EH (cell line): ENCODE measurements around the gene RHO.
A peak's percentile ranks its signal among the peaks of the same experiment; 100 is the strongest.

Experiments used
- DNase-seq: peaks from one replicate; pipeline ENCODE4 v3.0.0-alpha.2; 2015; ENCODE audit warnings: low read depth

RHO gene

DNA sequence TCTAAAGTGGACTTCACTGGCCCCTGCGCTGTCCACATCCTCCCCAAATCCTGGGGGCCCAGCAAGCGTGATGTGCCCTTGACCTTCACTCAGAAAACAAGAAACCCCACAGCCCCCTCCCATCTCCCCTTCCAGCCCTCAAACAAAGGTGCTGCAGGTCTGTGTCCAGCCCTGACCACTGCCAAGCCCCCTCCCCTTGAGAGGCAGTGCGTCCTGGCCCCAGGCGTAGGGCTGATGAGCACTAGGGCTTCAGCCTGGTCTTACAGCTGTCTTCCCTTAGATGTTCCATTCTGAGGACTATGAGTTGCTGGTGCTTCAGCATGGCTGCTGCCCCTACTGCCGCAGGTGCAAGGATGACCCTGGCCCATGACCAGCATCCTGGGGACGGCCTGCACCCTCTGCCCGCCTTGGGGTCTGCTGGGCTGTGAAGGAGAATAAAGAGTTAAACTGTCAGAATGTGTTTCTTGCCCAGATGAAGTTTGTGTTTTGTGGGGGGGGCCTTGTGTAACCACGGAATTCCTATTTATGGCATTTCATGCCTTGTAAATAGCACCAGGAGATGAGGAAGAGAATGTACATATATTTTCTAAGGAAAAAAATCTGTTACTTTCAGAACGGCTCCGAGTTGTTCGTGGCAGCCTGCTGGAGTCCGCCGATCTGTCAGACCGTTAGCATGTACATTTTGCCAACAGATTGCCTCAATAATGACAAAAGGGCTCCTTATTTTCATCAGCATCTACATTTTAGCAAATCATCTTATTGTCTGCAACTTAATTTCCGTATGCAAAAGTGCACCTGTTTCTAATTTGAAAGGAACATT lies 8.3 kb upstream of the RHO start:
- no peak for DNase-seq

DNA sequence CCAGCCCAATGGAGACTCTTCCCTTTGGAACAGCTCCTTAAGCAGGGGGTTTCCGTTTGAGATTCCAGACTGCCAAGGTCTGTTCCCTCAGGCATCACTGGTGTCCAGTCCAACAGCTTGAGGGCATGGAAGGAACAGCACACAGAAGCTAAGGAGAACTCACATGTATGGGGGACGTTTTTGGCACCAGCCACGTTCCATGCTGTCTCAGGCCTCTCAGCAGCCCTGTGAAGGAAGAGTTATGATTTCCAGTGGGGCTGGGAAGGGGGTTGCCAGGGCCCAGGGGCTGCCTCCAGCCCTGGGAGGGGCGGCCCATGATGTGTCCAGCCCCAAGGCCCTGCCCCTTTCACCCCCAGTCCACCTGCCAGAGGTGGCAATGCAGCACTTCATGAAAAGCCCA lies 7.5 kb upstream of the RHO start:
- peak; percentile 9 for DNase-seq

DNA sequence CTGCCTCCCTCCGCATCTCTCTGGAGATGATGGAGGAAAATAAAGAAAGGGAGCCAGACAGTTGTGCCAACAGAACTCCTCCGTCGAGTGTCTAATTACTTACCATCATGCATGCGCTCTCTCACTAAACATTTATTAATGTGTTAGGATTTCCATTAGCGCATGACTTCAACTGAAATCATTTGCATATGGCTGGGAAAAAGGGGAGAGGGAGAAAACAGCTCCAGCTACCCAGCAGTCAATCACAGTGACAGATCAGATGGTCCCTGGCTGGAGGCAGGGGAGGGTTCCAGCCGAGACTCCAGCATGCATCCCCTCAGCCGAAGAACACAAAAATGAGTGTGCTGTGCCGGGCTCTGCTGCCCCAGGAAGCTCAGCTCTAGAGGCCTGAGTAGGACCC lies 6.8 kb upstream of the RHO start:
- DNase-seq: no peak

DNA sequence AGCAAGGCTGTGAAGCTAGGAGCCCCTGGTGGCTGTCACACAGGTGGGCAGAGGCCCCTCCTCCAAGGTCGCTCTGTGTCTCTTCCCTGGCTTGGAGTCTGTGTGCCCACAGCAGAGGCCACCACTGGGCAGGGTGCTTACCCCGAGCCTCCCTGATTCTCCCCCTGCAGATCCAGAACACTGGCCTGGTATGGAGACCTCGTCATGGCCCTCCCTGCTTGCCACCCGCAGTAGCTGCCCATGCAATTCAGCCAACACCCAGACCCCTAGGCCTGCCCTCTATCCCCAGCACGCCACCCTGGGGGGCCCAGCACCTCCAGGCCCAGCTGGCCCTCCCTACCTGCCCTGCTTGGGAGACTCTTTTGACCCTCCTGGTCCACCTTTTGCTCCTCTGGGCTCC lies 5.5 kb upstream of the RHO start:
- DNase-seq: no peak

DNA sequence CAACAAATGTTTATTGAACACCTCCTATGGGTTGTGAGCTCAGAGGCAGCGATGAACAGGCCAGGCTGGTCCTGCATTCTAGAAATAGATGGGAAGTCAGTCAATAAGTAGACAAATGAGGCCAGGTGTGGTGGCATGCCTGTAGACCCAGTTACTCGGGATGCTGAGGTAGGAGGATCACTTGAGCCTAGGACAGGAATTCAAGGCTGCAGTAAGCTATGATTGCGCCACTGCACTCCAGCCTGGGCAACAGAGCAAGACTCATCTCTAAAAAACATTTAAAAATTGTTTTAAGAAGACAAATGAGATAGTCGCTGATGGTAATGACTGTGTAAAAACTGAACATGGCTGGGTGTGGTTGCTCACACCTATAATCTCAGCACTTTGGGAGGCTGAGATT lies 4.4 kb upstream of the RHO start:
- no peak for DNase-seq

DNA sequence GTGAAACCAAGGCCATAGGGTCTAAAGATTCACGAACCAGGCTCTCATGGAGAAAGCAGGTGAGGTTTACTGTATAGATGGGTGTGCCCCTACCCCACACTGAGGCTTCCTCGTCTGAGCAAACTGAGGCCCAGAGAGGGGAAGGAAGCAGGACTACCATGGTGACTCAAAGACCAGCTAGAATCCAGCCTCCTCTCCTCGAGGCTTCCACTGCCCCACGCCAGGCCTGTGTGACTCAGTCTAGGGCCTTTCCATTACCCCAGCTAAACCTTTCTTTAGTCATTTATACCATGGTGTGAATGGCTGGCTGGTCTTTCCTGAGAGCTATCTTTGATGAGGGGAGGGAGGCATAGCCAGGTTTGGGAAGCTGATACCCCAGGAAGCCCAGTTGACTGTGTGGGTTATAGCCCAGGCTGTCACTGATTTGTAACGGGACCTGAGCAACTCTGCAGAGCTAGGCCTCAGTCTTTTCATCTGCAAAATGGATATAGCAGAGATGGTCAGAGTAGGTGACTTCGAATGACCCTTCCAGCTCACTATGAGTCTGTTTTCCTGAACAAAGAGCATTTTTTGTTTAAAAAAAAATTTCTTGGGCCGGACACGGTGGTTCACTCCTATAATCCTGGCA lies 3.0 kb upstream of the RHO start:
- DNase-seq: peak; percentile 68

DNA sequence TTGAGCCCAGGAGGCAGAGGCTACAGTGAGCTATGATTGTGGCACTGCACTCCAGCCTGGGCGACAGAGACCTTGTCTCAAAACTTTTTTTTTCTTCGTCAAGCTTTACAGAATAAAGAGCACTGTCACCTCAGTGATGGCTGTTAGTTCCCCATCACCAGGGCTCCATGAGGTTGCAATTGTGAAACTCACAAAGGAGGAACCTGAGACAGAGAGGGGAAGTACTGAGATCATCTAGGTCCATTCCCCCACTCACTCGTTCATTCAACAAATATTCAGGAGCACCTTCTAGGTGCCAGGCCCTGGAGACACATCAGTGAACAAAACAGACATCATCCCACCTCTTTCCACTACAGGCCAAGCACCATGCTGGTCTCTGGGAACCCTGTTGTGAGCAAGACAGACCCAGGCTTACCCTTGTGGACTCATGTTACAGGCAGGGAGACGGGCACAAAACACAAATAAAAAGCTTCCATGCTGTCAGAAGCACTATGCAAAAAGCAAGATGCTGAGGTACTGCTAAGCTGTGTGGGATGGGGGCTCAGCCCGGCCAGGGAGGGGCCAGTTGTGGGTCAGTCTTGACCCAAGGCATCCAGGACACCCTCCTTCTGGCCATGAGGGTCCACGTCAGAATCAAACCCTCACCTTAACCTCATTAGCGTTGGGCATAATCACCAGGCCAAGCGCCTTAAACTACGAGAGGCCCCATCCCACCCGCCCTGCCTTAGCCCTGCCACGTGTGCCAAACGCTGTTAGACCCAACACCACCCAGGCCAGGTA lies 2.1 kb upstream of the RHO start:
- no peak for DNase-seq

DNA sequence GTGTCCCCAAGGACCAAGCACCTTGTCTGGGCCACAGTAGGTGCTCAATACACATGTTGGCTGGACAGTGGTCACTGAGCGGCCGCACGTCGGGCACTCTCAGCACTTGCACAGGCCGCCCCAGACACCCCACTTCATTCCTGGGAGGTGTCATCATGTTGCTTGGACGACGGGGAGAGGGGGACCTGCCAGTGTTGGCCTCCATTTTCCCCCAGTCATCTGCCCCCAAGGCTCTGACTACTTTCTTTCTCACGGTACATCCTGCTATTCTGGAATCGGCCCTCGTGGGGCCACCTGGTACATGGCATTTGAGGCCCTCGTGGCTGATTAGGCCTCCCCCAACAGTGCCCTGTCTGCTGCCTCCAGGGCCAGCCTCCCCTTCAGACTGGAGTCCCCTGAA lies 1.2 kb upstream of the RHO start:
- DNase-seq: no peak

DNA sequence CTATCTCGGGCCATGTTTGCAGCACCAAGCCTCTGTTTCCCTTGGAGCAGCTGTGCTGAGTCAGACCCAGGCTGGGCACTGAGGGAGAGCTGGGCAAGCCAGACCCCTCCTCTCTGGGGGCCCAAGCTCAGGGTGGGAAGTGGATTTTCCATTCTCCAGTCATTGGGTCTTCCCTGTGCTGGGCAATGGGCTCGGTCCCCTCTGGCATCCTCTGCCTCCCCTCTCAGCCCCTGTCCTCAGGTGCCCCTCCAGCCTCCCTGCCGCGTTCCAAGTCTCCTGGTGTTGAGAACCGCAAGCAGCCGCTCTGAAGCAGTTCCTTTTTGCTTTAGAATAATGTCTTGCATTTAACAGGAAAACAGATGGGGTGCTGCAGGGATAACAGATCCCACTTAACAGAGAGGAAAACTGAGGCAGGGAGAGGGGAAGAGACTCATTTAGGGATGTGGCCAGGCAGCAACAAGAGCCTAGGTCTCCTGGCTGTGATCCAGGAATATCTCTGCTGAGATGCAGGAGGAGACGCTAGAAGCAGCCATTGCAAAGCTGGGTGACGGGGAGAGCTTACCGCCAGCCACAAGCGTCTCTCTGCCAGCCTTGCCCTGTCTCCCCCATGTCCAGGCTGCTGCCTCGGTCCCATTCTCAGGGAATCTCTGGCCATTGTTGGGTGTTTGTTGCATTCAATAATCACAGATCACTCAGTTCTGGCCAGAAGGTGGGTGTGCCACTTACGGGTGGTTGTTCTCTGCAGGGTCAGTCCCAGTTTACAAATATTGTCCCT lies 1.2 kb downstream of the RHO start:
- no peak for DNase-seq

DNA sequence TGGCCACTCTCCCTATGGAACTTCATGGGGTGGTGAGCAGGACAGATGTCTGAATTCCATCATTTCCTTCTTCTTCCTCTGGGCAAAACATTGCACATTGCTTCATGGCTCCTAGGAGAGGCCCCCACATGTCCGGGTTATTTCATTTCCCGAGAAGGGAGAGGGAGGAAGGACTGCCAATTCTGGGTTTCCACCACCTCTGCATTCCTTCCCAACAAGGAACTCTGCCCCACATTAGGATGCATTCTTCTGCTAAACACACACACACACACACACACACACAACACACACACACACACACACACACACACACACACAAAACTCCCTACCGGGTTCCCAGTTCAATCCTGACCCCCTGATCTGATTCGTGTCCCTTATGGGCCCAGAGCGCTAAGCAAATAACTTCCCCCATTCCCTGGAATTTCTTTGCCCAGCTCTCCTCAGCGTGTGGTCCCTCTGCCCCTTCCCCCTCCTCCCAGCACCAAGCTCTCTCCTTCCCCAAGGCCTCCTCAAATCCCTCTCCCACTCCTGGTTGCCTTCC lies 1.9 kb downstream of the RHO start:
- DNase-seq: peak; percentile 80

DNA sequence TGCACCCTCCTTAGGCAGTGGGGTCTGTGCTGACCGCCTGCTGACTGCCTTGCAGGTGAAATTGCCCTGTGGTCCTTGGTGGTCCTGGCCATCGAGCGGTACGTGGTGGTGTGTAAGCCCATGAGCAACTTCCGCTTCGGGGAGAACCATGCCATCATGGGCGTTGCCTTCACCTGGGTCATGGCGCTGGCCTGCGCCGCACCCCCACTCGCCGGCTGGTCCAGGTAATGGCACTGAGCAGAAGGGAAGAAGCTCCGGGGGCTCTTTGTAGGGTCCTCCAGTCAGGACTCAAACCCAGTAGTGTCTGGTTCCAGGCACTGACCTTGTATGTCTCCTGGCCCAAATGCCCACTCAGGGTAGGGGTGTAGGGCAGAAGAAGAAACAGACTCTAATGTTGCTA lies 2.4 kb downstream of the RHO start:
- no peak for DNase-seq

DNA sequence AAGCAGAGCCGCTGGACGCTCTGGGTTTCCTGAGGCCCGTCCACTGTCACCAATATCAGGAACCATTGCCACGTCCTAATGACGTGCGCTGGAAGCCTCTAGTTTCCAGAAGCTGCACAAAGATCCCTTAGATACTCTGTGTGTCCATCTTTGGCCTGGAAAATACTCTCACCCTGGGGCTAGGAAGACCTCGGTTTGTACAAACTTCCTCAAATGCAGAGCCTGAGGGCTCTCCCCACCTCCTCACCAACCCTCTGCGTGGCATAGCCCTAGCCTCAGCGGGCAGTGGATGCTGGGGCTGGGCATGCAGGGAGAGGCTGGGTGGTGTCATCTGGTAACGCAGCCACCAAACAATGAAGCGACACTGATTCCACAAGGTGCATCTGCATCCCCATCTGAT lies 3.3 kb downstream of the RHO start:
- DNase-seq: no peak

DNA sequence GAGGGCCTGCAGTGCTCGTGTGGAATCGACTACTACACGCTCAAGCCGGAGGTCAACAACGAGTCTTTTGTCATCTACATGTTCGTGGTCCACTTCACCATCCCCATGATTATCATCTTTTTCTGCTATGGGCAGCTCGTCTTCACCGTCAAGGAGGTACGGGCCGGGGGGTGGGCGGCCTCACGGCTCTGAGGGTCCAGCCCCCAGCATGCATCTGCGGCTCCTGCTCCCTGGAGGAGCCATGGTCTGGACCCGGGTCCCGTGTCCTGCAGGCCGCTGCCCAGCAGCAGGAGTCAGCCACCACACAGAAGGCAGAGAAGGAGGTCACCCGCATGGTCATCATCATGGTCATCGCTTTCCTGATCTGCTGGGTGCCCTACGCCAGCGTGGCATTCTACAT lies 3.8 kb downstream of the RHO start:
- DNase-seq: no peak

DNA sequence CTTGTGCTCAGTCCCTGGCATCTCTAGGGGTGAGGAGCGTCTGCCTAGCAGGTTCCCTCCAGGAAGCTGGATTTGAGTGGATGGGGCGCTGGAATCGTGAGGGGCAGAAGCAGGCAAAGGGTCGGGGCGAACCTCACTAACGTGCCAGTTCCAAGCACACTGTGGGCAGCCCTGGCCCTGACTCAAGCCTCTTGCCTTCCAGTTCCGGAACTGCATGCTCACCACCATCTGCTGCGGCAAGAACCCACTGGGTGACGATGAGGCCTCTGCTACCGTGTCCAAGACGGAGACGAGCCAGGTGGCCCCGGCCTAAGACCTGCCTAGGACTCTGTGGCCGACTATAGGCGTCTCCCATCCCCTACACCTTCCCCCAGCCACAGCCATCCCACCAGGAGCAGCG lies 5.0 kb downstream of the RHO start:
- DNase-seq: no peak

DNA sequence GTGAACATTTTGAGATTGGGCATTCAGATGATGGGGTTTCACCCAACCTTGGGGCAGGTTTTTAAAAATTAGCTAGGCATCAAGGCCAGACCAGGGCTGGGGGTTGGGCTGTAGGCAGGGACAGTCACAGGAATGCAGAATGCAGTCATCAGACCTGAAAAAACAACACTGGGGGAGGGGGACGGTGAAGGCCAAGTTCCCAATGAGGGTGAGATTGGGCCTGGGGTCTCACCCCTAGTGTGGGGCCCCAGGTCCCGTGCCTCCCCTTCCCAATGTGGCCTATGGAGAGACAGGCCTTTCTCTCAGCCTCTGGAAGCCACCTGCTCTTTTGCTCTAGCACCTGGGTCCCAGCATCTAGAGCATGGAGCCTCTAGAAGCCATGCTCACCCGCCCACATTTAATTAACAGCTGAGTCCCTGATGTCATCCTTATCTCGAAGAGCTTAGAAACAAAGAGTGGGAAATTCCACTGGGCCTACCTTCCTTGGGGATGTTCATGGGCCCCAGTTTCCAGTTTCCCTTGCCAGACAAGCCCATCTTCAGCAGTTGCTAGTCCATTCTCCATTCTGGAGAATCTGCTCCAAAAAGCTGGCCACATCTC lies 6.1 kb downstream of the RHO start:
- DNase-seq: no peak

DNA sequence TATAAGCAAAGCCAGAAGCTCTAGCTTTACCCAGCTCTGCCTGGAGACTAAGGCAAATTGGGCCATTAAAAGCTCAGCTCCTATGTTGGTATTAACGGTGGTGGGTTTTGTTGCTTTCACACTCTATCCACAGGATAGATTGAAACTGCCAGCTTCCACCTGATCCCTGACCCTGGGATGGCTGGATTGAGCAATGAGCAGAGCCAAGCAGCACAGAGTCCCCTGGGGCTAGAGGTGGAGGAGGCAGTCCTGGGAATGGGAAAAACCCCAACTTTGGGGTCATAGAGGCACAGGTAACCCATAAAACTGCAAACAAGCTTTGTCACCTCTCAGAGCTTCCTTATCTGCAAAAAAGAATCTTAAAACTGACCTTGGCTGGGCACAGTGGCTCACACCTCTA lies 6.6 kb downstream of the RHO start:
- DNase-seq: no peak

DNA sequence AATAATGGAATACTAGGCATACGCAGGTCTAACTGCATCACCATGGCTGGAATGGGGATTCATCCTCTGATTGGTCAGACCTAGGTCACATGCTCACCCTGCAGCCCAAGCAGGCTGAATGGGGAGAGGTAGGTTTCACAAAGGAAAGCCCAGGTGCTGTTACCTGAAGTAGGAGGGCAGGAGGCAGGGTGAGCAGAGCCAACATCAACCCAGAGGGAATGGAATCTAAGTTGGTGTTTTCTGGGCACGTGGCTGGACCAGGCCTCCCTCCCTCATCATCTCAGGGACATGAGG lies 7.9 kb downstream of the RHO start:
- DNase-seq: no peak

DNA sequence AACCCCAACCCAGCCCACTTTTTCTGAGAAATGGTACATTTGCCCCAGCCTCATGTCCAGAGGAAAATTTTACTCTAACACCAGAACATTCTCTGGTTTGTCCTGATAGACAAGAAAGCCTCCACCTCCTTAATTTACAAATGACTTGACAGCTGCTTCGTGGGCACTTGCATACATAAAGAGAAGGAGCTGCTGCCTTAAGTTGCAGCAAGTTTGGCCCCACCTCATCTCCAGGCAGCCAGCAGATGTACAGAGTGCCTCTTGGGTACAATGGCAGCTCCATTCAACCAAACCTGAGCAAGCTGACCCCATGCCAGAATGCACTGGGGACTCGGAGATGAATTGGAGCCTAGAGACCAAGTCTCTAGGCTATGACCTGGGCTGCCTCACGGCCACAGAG lies 8.4 kb downstream of the RHO start:
- DNase-seq: no peak

DNA sequence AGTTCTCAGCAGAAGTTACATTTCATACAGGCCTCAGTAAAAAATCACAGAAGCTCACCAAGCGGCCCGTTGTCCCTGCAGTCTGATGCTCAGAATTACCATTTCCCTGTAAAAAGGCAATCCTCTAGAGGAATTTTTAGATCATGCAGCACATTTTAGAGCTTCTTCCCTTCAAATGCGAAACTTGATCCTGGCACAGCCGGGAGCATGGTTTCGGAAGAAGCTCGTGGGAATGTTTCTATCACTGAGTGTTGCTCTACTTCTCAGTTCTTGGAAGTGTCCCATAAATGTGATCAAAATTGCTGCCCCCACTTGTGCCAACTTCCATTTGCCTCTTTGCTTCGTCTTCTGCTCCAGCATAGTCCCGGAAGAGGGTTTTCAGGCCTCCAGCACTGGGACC lies 10.8 kb downstream of the RHO start:
- no peak for DNase-seq

DNA sequence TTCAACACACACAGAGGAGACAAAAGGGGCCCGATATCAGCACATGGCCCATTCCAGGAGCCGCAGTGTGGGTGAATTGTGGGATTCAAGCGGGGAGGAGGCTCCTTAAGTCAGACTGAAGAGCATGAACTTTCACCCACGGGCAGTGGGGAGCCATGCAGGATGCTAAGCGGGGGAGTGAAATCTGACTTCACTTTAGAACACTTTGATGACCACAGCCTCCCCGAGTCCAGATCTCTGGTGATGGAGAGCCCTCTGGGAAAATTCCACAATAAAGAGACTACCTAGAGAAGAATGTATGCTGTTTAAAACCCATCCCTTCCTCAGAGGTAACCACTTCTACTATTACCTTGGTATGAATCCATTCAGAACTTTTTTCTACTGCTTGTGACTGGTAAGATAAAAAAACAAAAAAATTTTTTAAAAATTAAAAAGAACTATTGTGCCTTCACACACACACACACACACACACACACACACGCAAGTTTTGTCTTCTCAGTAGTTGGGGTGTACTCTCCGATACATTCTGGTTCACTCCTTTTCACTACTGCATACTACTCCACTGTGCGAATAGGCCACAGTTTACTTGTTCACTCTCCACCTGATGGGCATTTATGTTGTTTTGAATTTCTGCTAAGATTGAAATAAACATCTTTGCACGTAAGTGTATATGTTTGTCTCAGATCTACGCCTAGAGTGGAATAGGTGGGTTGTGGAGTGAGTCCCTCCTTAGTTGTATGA lies 12.5 kb downstream of the RHO start:
- no peak for DNase-seq

DNA sequence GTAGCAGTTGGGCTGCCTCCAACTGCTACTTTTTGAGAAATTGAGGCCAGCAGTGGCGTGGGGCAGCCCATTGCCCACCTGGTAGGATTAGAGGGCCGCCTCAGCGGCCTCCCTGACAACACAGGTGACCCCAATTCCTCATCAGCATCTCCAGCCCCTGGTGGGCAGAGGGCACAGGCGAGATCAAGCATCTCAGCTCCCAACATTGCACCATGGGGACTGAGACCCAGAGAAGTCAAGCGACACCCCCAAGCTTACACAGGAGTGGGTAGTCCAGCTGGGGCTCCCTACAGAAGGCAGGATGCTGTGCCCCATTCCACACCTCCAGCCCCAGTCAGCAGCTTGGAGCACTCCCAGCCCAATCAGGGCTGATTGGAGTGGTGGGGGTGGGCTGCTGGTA lies 14.3 kb downstream of the RHO start:
- no peak for DNase-seq
